Lower leg skin (tissue), 3 donors: ENCODE measurements around the gene NRXN3.

Experiments
- CTCF ChIP-seq, 3 donors: fragments of 450-650 bp; IDR thresholded peaks; one replicate each; pipeline ENCODE4 v1.5.1; 2016; ENCODE audit warnings: antibody characterized with exemption in 3 of 3, mild to moderate bottlenecking in 3 of 3, moderate library complexity in 2 of 3
- POLR2A ChIP-seq, 2 donors: fragments of 450-650 bp; IDR thresholded peaks; one replicate each; pipeline ENCODE4 v1.6.1; 2016 to 2017; ENCODE audit warnings: antibody characterized with exemption in 2 of 2, mild to moderate bottlenecking in 1 of 2, moderate library complexity in 1 of 2

- TF ChIP-seq CTCF (IDR thresholded peaks at IDR 0.05): no peak
- no peak for TF ChIP-seq POLR2A (IDR thresholded peaks at IDR 0.05)
Measured at GRCh38 chr14:79438696-79439342, 1268.6 kb downstream of the NRXN3 start.
